HG02884 (cell line): ENCODE results near the gene CDYL.

Experiments used
- ATAC-seq: cut with Tn5 transposase; IDR thresholded peaks from one replicate; pipeline ENCODE4 v1.9.1; 2021; ENCODE audit warnings: mild to moderate bottlenecking, moderate library complexity; ENCODE audit not compliant: unreplicated experiment

CDYL gene

GRCh38 chr6:4776131-4776492 is at the start of gene CDYL:
Gene CDYL (plus strand): TSS chr6:4776404. CDS start chr6:4776784, 380 bp downstream.
- ATAC-seq = peak; percentile 49

GRCh38 chr6:4726645-4727044 is 49.6 kb upstream of the CDYL start:
- ATAC-seq = no peak

- no peak for ATAC-seq
These were observed 49.0 kb upstream of the CDYL start for GRCh38 chr6:4727217-4727616.

GRCh38 chr6:4727671-4728435 is 48.4 kb upstream of the CDYL start:
- no peak for ATAC-seq

- ATAC-seq = no peak
These were observed 47.8 kb upstream of the CDYL start for GRCh38 chr6:4728436-4728769.

GRCh38 chr6:4728926-4729325 is 47.3 kb upstream of the CDYL start:
- ATAC-seq = no peak

- no peak for ATAC-seq
These were observed 44.2 kb upstream of the CDYL start for GRCh38 chr6:4731996-4732395.

- ATAC-seq = no peak
These were observed 43.4 kb upstream of the CDYL start for GRCh38 chr6:4732691-4733315.

- no peak for ATAC-seq
These were observed 39.8 kb upstream of the CDYL start for GRCh38 chr6:4736371-4736873.

GRCh38 chr6:4740032-4740431 is 36.2 kb upstream of the CDYL start:
- ATAC-seq = no peak

- no peak for ATAC-seq
These were observed 33.1 kb upstream of the CDYL start for GRCh38 chr6:4743062-4743461.

- no peak for ATAC-seq
These were observed 32.3 kb upstream of the CDYL start for GRCh38 chr6:4743926-4744325.

- no peak for ATAC-seq
These were observed 28.6 kb upstream of the CDYL start for GRCh38 chr6:4747588-4747987.

GRCh38 chr6:4751823-4752464 is 24.3 kb upstream of the CDYL start:
- ATAC-seq = no peak

GRCh38 chr6:4756247-4756646 is 20.0 kb upstream of the CDYL start:
- ATAC-seq = no peak

GRCh38 chr6:4759997-4760396 is 16.2 kb upstream of the CDYL start:
- no peak for ATAC-seq

- no peak for ATAC-seq
These were observed 15.4 kb upstream of the CDYL start for GRCh38 chr6:4760773-4761172.

- no peak for ATAC-seq
These were observed 13.9 kb upstream of the CDYL start for GRCh38 chr6:4762294-4762693.

- no peak for ATAC-seq
These were observed 12.3 kb upstream of the CDYL start for GRCh38 chr6:4763921-4764320.

GRCh38 chr6:4768815-4769214 is 7.4 kb upstream of the CDYL start:
- no peak for ATAC-seq

GRCh38 chr6:4772750-4773149 is 3.5 kb upstream of the CDYL start:
- ATAC-seq = no peak

GRCh38 chr6:4773181-4773580 is 3.0 kb upstream of the CDYL start:
- no peak for ATAC-seq
